KMS-11 (cell line): ENCODE results near the gene RAB35.
A peak's percentile ranks its signal among the peaks of the same experiment; 100 is the strongest.

ENCODE experiments used
- H2AFZ ChIP-seq: fragments of 200-600 bp; sonication (generic); 2 replicates; pipeline ENCODE4 v1.6.1; 2016; ENCODE audit warnings: antibody characterized with exemption, mixed run types, low read depth
- H3K27ac ChIP-seq: fragments of 200-600 bp; sonication (generic); 2 replicates; pipeline ENCODE4 v1.6.1; 2016; ENCODE audit warnings: mild to moderate bottlenecking, mixed run types
- H3K27me3 ChIP-seq: fragments of 200-600 bp; sonication (generic); 2 replicates; pipeline ENCODE4 v1.6.1; 2017; ENCODE audit warnings: mild to moderate bottlenecking, low read depth, mixed run types, moderate library complexity; ENCODE audit not compliant: insufficient read depth
- H3K36me3 ChIP-seq: fragments of 200-600 bp; sonication (generic); 2 replicates; pipeline ENCODE4 v1.6.1; 2017; ENCODE audit warnings: mild to moderate bottlenecking, mixed run types; ENCODE audit not compliant: insufficient read depth
- H3K4me1 ChIP-seq: fragments of 200-600 bp; sonication (generic); 2 replicates; pipeline ENCODE4 v1.6.1; 2016; ENCODE audit warnings: mild to moderate bottlenecking, low read depth, mixed run types; ENCODE audit not compliant: poor library complexity, severe bottlenecking
- H3K4me2 ChIP-seq: fragments of 200-600 bp; sonication (generic); 2 replicates; pipeline ENCODE4 v1.7.0; 2016; ENCODE audit warnings: mild to moderate bottlenecking, mixed run types
- H3K4me3 ChIP-seq: fragments of 200-600 bp; sonication (generic); IDR thresholded peaks from 2 replicates; pipeline ENCODE4 v1.6.1; 2017; ENCODE audit warnings: low read depth, low read length, mixed read lengths; ENCODE audit not compliant: insufficient read depth
- H3K79me2 ChIP-seq: fragments of 200-600 bp; sonication (generic); 2 replicates; pipeline ENCODE4 v1.6.1; 2016; ENCODE audit warnings: low read depth, mixed run types; ENCODE audit not compliant: insufficient read depth
- H3K9ac ChIP-seq: fragments of 200-600 bp; sonication (generic); 2 replicates; pipeline ENCODE4 v1.6.1; 2016; ENCODE audit warnings: mild to moderate bottlenecking, mixed run types
- H4K20me1 ChIP-seq: fragments of 200-600 bp; sonication (generic); 2 replicates; pipeline ENCODE4 v1.6.1; 2016; ENCODE audit warnings: mild to moderate bottlenecking, mixed run types; ENCODE audit not compliant: insufficient read depth
- CTCF ChIP-seq: fragments of 200-600 bp; sonication (generic); conservative IDR thresholded peaks from 2 replicates; pipeline ENCODE4 v1.6.1; 2017; ENCODE audit warnings: low read depth, mild to moderate bottlenecking, antibody characterized with exemption, low read length, moderate library complexity, mixed read lengths

Gene RAB35

GRCh38 chr12:120085920-120086645, 30.5 kb downstream of the RAB35 start:
- no peak for TF ChIP-seq CTCF
- Histone ChIP-seq H3K79me2 (no peaks in the 10 kb centered on the region), H3K36me3 (no peaks in the 10 kb centered on the region), H3K27me3 (no peaks in the 10 kb centered on the region), H3K4me3 (no peak overlapping the region), H3K9ac (peak overlapping the region; percentile 79; the same call in 1 of the 2 replicates), H3K27ac (peak overlapping the region; percentile 85), H2AFZ (peak overlapping the region; percentile 75), H4K20me1 (no peaks in the 10 kb centered on the region), H3K4me2 (peak overlapping the region; percentile 93), H3K4me1 (peaks cover 22% of the 10 kb centered on the region)

GRCh38 chr12:120081641-120082040, 34.9 kb downstream of the RAB35 start:
- Histone ChIP-seq H3K36me3 (no peaks in the 10 kb centered on the region), H3K4me3 (no peak overlapping the region), H3K27ac (no peak overlapping the region), H2AFZ (no peak overlapping the region), H3K79me2 (no peaks in the 10 kb centered on the region), H3K27me3 (no peaks in the 10 kb centered on the region), H3K4me2 (no peak overlapping the region), H4K20me1 (no peaks in the 10 kb centered on the region), H3K9ac (no peak overlapping the region), H3K4me1 (peaks cover 13% of the 10 kb centered on the region)
- no peak for TF ChIP-seq CTCF

GRCh38 chr12:120079411-120080400, 36.8 kb downstream of the RAB35 start:
- H2AFZ ChIP-seq: no peak overlapping the region
- no peak overlapping the region for H3K4me3 ChIP-seq
- H3K4me1 ChIP-seq: no peaks in the 10 kb centered on the region
- TF ChIP-seq CTCF: no peak
- no peak overlapping the region for H3K27ac ChIP-seq
- H4K20me1 ChIP-seq: no peaks in the 10 kb centered on the region
- no peak overlapping the region for H3K4me2 ChIP-seq
- H3K36me3 ChIP-seq: no peaks in the 10 kb centered on the region
- no peaks in the 10 kb centered on the region for H3K27me3 ChIP-seq
- H3K79me2 ChIP-seq: no peaks in the 10 kb centered on the region
- no peak overlapping the region for H3K9ac ChIP-seq

GRCh38 chr12:120078868-120079267, 37.7 kb downstream of the RAB35 start:
- H2AFZ ChIP-seq: no peak overlapping the region
- H3K9ac ChIP-seq: no peak overlapping the region
- H3K4me2 ChIP-seq: no peak overlapping the region
- no peak for TF ChIP-seq CTCF
- H3K27me3 ChIP-seq: no peaks in the 10 kb centered on the region
- no peaks in the 10 kb centered on the region for H3K4me1 ChIP-seq
- no peaks in the 10 kb centered on the region for H3K79me2 ChIP-seq
- H3K4me3 ChIP-seq: no peak overlapping the region
- H4K20me1 ChIP-seq: no peaks in the 10 kb centered on the region
- H3K27ac ChIP-seq: no peak overlapping the region
- no peaks in the 10 kb centered on the region for H3K36me3 ChIP-seq
